Measurements from ENCODE around the gene APH1A. TPM values are rescaled to one million over a fixed set of nuclear protein-coding genes. Genes with fewer than 3 reads are reported as not detected.
A peak's percentile ranks its signal among the peaks of the same experiment; 100 is the strongest.
"Not testable (repeated sequence)": the region's sequence is repeated elsewhere in the genome, so short reads cannot be mapped to it uniquely, and the experiment has no call there.

The APH1A gene
- total RNA-seq, 1 donor from 2014 or later = 161 TPM

- Histone ChIP-seq H3K4me3 (ENCODE audit: low read depth, low read length) (no peak overlapping the region), H3K27me3 (ENCODE audit: control insufficient read depth, insufficient read depth, low read length) (no peaks in the 10 kb centered on the region), H3K36me3 (ENCODE audit: control insufficient read depth, insufficient read depth, low read length) (peaks cover 1% of the 10 kb centered on the region)
- TF ChIP-seq, protein P1, sequence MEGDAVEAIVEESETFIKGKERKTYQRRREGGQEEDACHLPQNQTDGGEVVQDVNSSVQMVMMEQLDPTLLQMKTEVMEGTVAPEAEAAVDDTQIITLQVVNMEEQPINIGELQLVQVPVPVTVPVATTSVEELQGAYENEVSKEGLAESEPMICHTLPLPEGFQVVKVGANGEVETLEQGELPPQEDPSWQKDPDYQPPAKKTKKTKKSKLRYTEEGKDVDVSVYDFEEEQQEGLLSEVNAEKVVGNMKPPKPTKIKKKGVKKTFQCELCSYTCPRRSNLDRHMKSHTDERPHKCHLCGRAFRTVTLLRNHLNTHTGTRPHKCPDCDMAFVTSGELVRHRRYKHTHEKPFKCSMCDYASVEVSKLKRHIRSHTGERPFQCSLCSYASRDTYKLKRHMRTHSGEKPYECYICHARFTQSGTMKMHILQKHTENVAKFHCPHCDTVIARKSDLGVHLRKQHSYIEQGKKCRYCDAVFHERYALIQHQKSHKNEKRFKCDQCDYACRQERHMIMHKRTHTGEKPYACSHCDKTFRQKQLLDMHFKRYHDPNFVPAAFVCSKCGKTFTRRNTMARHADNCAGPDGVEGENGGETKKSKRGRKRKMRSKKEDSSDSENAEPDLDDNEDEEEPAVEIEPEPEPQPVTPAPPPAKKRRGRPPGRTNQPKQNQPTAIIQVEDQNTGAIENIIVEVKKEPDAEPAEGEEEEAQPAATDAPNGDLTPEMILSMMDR (IDR thresholded peaks at IDR 0.05; ENCODE audit: insufficient read depth, low read length, poor library complexity, severe bottlenecking) = no peak
- DNase-seq (ENCODE audit: low read depth) = no peak
Measured at GRCh38 chr1:150224983-150225382, 43.8 kb downstream of the APH1A start.

DNA sequence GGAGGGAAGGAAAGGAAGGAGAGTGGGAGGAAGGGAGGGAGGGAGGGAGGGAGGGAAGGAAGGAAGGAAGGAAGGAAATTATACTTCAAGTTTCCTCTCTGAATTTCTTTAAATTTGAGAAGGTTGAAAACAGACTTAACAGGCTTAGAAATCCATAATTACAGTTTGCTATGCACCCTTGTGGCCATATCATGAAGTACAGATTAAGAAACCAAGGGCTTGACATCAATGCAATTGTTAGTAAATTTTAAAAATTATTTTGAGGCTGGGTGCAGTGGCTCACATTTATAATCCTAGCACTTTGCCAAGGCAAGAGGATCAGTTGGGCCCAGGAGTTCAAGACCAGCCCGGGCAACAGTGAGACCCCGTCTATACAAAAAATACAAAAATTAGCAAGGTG is 47.3 kb downstream of the APH1A start:
- no peak for DNase-seq (ENCODE audit: low read depth)
- Histone ChIP-seq H3K27me3 (ENCODE audit: control insufficient read depth, insufficient read depth, low read length) (no peaks in the 10 kb centered on the region), H3K36me3 (ENCODE audit: control insufficient read depth, insufficient read depth, low read length) (no peaks in the 10 kb centered on the region), H3K4me3 (ENCODE audit: low read depth, low read length) (no peak overlapping the region)
- TF ChIP-seq, protein P1 (IDR thresholded peaks at IDR 0.05; ENCODE audit: insufficient read depth, low read length, poor library complexity, severe bottlenecking) = peak; percentile 36

- DNase-seq (ENCODE audit: low read depth); H3K27me3 ChIP-seq (ENCODE audit: control insufficient read depth, insufficient read depth, low read length); H3K36me3 ChIP-seq (ENCODE audit: control insufficient read depth, insufficient read depth, low read length); H3K4me3 ChIP-seq (ENCODE audit: low read depth, low read length): not testable (repeated sequence)
Measured at GRCh38 chr1:150215855-150216254, 53.0 kb downstream of the APH1A start.

Other genes starting within 250 kb of the APH1A start
- gene VPS45, start 201.2 kb downstream of the APH1A start, total RNA-seq = 23.6 and 23.9 TPM in 2 replicates
- 82.0 and 113 TPM in 2 replicates for gene PLEKHO1, start 119.1 kb downstream of the APH1A start, total RNA-seq
- gene ANP32E, start 32.9 kb downstream of the APH1A start, total RNA-seq = 16.7 and 16.8 TPM in 2 replicates
- not detected in 2 replicates for gene CA14, start 11.2 kb downstream of the APH1A start, total RNA-seq
- gene C1orf54, start 3.8 kb upstream of the APH1A start, total RNA-seq = 1.0 and 1.4 TPM in 2 replicates
- 1.8 and 2.4 TPM in 2 replicates for gene CIART, start 13.5 kb upstream of the APH1A start, total RNA-seq
- 56.8 and 66.7 TPM in 2 replicates for gene MRPS21, start 24.8 kb upstream of the APH1A start, total RNA-seq
- 28.5 and 38.1 TPM in 2 replicates for gene PRPF3, start 52.5 kb upstream of the APH1A start, total RNA-seq
- gene RPRD2, start 95.1 kb upstream of the APH1A start, total RNA-seq = 12.4 and 12.5 TPM in 2 replicates
- gene TARS2, start 218.4 kb upstream of the APH1A start, total RNA-seq = 17.6 and 24.6 TPM in 2 replicates
- gene ECM1, start 239.1 kb upstream of the APH1A start, total RNA-seq = 5.4 and 6.0 TPM in 2 replicates
- gene FALEC, start 246.7 kb upstream of the APH1A start, total RNA-seq = not detected in 2 replicates

Measured in kidney epithelial cell (primary cell).